Thyroid gland (tissue), 4 donors: ENCODE measurements around the gene C5.

Source experiments
- POLR2A ChIP-seq, 2 donors: fragments of 450-650 bp; IDR thresholded peaks; one replicate each; pipeline ENCODE4 v1.6.1; 2017; ENCODE audit warnings: antibody characterized with exemption in 2 of 2, mild to moderate bottlenecking in 2 of 2, moderate library complexity in 1 of 2
- TF ChIP-seq, protein P1 (sequence below), 6 experiments: fragments of 200-600 bp in 3 of 6; fragments of 450-650 bp in 3 of 6; sonication (generic) in 3 of 6; IDR thresholded peaks; one replicate each; pipeline ENCODE4 v1.5.1; 2016 to 2019; ENCODE audit warnings: antibody characterized with exemption in 6 of 6, mild to moderate bottlenecking in 2 of 6, inconsistent platforms in 1 of 6, moderate library complexity in 1 of 6

DNA sequence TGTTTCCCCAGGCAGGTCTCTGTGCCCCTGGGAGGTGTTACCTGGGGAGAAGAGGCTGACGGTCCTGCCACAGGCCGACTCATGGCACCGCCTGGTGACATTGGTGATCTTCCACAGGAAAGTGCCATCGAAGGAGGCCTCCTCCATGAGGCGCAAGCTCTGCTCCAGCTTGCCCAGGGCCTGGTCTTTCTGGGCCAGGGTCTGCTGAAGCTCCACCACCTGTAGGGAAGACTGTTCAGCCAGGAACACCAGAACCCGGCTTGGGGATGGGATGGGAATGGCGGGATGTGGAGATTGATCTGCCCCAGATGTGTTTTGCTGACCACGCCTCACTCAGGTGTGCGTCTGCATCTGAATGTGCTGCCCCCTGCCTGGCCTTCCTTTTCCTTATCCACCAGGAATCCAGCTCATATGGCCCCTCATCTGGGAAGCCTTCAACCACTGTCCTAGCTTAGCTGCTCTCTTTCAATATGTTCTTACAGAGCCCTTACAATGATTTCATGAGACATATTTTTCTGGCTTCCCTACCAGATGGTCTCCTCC lies 138.7 kb downstream of the C5 start:
- TF ChIP-seq, protein P1, sequence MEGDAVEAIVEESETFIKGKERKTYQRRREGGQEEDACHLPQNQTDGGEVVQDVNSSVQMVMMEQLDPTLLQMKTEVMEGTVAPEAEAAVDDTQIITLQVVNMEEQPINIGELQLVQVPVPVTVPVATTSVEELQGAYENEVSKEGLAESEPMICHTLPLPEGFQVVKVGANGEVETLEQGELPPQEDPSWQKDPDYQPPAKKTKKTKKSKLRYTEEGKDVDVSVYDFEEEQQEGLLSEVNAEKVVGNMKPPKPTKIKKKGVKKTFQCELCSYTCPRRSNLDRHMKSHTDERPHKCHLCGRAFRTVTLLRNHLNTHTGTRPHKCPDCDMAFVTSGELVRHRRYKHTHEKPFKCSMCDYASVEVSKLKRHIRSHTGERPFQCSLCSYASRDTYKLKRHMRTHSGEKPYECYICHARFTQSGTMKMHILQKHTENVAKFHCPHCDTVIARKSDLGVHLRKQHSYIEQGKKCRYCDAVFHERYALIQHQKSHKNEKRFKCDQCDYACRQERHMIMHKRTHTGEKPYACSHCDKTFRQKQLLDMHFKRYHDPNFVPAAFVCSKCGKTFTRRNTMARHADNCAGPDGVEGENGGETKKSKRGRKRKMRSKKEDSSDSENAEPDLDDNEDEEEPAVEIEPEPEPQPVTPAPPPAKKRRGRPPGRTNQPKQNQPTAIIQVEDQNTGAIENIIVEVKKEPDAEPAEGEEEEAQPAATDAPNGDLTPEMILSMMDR (IDR thresholded peaks at IDR 0.05): no peak
- TF ChIP-seq POLR2A (IDR thresholded peaks at IDR 0.05): no peak
